ENCODE results near the gene MTUS2.

GRCh38 chr13:29487466-29488454 lies 667.6 kb downstream of the MTUS2 start:
- TF ChIP-seq CTCF (IDR thresholded peaks at IDR 0.05) (no peak), POLR2AphosphoS5 (IDR thresholded peaks at IDR 0.05) (no peak)
